ENCODE measurements around the gene SLC25A25.

Gene SLC25A25

GRCh38 chr9:128096616-128097536 lies 28.8 kb downstream of the SLC25A25 start:
- no peak for DNase-seq (ENCODE audit: low spot score)

DNA sequence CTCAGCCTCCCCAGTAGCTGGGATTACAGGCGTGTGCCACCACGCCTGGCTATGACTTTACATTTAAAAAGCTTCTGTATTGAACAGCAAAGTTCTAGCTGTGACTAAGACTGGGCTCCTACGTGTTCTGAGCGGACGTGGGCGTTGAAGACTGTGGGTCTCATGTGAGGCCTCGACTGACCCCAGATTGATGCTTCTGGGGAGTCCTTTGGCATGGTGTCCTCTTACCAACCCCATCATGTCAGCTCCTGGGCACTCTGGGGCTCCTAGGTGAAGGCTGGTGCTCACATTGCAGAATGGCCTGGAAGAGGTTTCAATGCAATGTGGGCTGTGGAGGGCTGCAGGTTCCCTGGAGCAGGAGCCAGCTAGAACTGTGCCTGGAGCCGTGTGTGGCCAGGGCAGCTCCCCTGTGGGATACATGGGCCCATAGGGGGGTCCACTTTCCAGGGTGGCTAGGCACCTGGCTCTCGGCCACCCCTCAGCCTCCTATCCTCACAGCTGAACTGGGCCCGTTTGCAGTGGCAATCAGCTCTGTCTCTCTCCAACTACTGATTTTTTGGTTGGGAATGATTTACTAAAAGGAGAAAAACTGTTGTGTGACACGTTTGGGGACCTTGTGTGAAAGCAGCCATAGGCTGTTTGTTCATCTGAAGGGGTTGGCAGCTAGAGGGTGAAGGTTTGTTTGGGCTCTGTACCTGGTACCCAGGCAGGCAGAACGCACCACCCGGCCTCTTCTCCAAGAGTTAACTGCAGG lies 29.7 kb downstream of the SLC25A25 start:
- no peak for DNase-seq (ENCODE audit: low spot score)

- peak; percentile 88 for DNase-seq (ENCODE audit: low spot score)
Observed at GRCh38 chr9:128098297-128099230, 30.5 kb downstream of the SLC25A25 start.

DNA sequence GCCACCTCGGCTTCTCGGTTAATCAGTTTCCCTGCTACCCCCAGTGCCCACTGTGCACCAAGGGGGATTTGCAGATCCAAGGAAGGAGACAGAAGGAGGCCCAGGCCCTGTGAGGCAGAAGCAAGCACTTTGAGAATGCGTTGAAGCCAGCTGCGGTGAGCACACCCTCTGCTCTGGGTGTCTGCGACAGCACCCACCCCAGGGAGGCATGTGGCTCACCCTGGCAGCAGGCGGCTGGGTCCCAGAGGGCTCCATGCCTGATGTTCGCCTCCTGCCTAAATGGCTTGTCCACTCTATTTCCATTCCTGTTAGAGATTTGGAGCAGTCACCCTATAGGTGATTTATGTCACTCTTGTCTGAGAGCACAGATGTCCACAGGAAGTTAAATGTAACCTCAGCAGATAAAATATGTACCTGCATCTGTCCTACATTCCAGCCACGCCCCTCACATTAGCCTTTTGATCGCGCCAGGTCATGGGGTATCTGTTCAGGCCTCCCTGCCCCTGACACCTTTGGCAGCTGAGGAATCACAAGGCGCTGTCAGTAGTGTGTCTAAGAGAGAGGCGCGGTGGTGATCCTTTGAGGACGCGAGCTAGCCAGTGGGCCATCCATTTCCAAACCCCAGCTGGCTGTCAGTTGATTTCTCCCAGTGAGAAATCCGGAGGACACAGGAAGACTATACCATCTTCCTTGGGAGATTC lies 31.3 kb downstream of the SLC25A25 start:
- DNase-seq (ENCODE audit: low spot score) = peak; percentile 26

GRCh38 chr9:128099932-128100491 lies 32.0 kb downstream of the SLC25A25 start:
- no peak for DNase-seq (ENCODE audit: low spot score)

GRCh38 chr9:128100581-128100980 lies 32.5 kb downstream of the SLC25A25 start:
- no peak for DNase-seq (ENCODE audit: low spot score)

GRCh38 chr9:128101231-128101661 lies 33.2 kb downstream of the SLC25A25 start:
- DNase-seq (ENCODE audit: low spot score) = no peak

- DNase-seq (ENCODE audit: low spot score) = no peak
Observed at GRCh38 chr9:128101690-128102089, 33.7 kb downstream of the SLC25A25 start.

DNA sequence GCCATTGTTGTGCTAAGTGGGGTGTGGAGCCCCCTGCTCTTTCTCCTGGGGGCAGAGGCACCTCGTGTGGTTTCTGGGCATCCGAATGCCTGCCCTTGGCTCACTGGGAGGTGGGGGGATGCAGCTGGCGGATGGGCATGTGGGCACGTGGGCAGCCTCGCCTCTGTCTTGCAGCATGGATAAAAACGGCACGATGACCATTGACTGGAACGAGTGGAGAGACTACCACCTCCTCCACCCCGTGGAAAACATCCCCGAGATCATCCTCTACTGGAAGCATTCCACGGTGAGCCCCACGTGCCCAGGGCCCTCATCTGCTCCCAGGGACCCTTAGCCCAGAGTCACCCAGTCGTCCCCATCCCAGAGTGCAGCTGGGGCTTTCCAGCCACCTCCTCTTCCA lies 34.2 kb downstream of the SLC25A25 start:
- no peak for DNase-seq (ENCODE audit: low spot score)

DNA sequence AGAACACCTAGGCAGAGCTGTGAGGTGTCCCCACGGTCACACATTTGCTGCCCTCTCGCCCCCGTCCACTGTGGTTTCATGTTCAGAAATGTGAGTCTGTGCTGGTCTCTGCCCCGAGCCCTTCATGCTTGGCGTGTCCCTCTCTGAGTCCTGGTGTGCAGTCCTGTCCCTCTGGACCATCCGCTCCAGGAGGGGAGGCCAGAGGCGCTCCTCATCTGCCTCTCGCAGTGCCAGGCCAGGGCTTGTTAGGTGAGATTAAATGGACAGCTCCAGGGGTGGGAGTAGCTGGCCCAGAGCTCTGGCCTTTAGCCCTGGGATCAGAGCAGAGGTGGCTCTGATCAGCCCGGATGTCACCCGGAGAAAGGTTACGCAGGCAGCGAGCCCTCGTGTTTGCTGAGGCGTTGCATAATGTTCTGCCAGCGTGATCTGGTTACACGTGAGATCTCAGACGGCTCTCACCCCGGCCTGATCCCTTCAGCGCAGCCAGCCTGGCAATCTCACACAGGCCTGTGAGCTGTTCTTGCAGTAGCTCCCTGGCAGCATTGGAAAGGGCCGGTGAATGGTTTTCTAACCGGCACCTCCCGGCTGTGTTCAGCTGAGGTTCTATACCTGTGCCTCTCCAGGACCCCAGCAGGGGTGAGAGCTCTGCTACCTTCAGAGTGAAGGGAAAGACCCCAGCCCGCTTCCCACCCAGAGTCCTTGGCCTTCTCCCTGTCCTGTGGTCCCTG lies 35.0 kb downstream of the SLC25A25 start:
- DNase-seq (ENCODE audit: low spot score) = no peak

GRCh38 chr9:128103589-128103962 lies 35.5 kb downstream of the SLC25A25 start:
- DNase-seq (ENCODE audit: low spot score) = no peak

DNA sequence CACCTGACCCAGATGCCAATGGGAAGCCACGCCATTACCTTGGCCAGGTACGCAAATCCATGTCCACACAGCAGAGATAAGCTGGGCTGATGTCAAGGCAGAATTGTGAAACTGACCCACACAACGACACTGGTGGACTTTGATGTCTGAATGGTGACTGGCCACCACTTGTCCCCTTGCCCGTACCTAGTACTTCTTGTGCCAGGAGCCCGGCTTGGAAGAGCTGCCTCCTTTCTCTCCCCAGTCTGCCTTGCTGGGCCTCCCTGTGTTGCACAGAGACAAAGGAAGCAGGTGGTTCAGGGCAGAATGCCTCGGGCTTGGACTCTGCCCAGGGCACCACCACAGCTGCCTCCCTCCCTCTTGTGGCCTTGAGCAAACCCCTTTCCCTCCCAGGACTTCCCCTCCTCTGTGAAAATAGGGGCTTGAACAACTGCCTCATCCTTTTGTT lies 36.2 kb downstream of the SLC25A25 start:
- no peak for DNase-seq (ENCODE audit: low spot score)

DNA sequence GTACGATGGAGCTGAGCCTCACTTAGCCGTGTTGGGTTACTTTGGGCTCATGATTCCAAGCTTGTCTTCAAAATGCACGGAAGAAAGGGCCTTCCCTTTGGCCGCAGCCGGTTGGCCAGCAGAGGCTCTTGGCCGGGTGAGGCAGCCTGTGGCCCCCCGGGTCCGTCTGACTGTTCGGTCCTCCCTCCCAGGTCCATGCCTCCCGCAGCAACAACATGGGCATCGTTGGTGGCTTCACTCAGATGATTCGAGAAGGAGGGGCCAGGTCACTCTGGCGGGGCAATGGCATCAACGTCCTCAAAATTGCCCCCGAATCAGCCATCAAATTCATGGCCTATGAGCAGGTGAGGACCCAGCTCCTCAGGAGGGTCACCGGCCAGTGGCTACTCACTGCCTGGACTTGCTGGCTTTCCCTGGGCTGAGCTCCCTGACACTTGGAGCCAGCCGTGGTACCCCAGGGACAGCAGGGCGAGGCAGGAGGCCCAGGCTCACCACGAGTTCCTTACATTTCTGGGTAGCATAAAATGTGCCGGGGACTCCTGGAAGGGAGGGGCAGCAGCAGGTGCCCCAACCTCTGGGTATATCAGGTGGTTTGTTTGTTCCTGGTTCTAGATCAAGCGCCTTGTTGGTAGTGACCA lies 37.6 kb downstream of the SLC25A25 start:
- DNase-seq (ENCODE audit: low spot score) = no peak

- DNase-seq (ENCODE audit: low spot score) = no peak
Observed at GRCh38 chr9:128106181-128106939, 38.3 kb downstream of the SLC25A25 start.

GRCh38 chr9:128106940-128107467 lies 39.0 kb downstream of the SLC25A25 start:
- DNase-seq (ENCODE audit: low spot score) = no peak

- no peak for DNase-seq (ENCODE audit: low spot score)
Observed at GRCh38 chr9:128107468-128108268, 39.6 kb downstream of the SLC25A25 start.

DNA sequence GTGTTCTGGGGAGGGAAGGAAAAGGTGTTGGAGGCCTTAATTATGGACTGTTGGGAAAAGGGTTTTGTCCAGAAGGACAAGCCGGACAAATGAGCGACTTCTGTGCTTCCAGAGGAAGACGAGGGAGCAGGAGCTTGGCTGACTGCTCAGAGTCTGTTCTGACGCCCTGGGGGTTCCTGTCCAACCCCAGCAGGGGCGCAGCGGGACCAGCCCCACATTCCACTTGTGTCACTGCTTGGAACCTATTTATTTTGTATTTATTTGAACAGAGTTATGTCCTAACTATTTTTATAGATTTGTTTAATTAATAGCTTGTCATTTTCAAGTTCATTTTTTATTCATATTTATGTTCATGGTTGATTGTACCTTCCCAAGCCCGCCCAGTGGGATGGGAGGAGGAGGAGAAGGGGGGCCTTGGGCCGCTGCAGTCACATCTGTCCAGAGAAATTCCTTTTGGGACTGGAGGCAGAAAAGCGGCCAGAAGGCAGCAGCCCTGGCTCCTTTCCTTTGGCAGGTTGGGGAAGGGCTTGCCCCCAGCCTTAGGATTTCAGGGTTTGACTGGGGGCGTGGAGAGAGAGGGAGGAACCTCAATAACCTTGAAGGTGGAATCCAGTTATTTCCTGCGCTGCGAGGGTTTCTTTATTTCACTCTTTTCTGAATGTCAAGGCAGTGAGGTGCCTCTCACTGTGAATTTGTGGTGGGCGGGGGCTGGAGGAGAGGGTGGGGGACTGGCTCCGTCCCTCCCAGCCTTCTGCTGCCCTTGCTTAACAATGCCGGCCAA lies 40.4 kb downstream of the SLC25A25 start:
- DNase-seq (ENCODE audit: low spot score) = no peak
